MM.1S (cell line): ENCODE measurements around the gene MPDZ.

Experiments used
- DNase-seq: peaks from one replicate; pipeline ENCODE4 v3.0.0-alpha.2; 2015
- H2AFZ ChIP-seq: fragments of 300-600 bp; sonication (generic); 2 replicates; pipeline ENCODE4 v1.6.0; 2016; ENCODE audit warnings: antibody characterized with exemption, low read length
- H3F3A ChIP-seq: fragments of 300-600 bp; sonication (generic); 2 replicates; pipeline ENCODE4 v1.6.1; 2016; ENCODE audit warnings: mild to moderate bottlenecking, antibody characterized with exemption, low read length, moderate library complexity, mixed read lengths; ENCODE audit not compliant: insufficient read depth
- H3K27ac ChIP-seq: fragments of 300-600 bp; sonication (generic); 2 replicates; pipeline ENCODE4 v1.5.1; 2016; ENCODE audit warnings: mild to moderate bottlenecking, low read length
- H3K27me3 ChIP-seq: fragments of 300-600 bp; sonication (generic); replicated peaks from 2 replicates; pipeline ENCODE4 v1.6.0; 2016; ENCODE audit warnings: low read length; ENCODE audit not compliant: insufficient read depth
- H3K36me3 ChIP-seq: fragments of 300-600 bp; sonication (generic); replicated peaks from 2 replicates; pipeline ENCODE4 v1.6.1; 2016; ENCODE audit warnings: mild to moderate bottlenecking, low read length, mixed read lengths; ENCODE audit not compliant: insufficient read depth
- H3K4me1 ChIP-seq: fragments of 300-600 bp; sonication (generic); 2 replicates; pipeline ENCODE4 v1.6.1; 2016; ENCODE audit warnings: low read length, mixed read lengths
- H3K4me2 ChIP-seq: fragments of 300-600 bp; sonication (generic); 2 replicates; pipeline ENCODE4 v1.6.0; 2016; ENCODE audit warnings: low read depth, low read length
- H3K4me3 ChIP-seq: fragments of 300-600 bp; sonication (generic); 2 replicates; pipeline ENCODE4 v1.5.1; 2016; ENCODE audit warnings: low read length, mixed read lengths
- H3K79me2 ChIP-seq: fragments of 300-600 bp; sonication (generic); 2 replicates; pipeline ENCODE4 v1.6.1; 2016; ENCODE audit warnings: mixed run types, low read length, mixed read lengths
- H3K9ac ChIP-seq: fragments of 300-600 bp; sonication (generic); 2 replicates; pipeline ENCODE4 v1.6.1; 2016; ENCODE audit warnings: low read length, mixed read lengths
- H3K9me2 ChIP-seq: fragments of 300-600 bp; sonication (generic); replicated peaks from 2 replicates; pipeline ENCODE4 v1.6.1; 2016; ENCODE audit warnings: mild to moderate bottlenecking, low read length, mixed read lengths; ENCODE audit not compliant: insufficient read depth
- H3K9me3 ChIP-seq: fragments of 300-600 bp; sonication (generic); replicated peaks from 2 replicates; pipeline ENCODE4 v1.6.1; 2016; ENCODE audit warnings: mild to moderate bottlenecking, low read length, mixed read lengths; ENCODE audit not compliant: insufficient read depth
- H4K20me1 ChIP-seq: fragments of 300-600 bp; sonication (generic); 2 replicates; pipeline ENCODE4 v1.6.1; 2016; ENCODE audit warnings: mild to moderate bottlenecking, low read length, moderate library complexity, mixed read lengths; ENCODE audit not compliant: insufficient read depth
- CTCF ChIP-seq: fragments of 300-600 bp; sonication (generic); IDR thresholded peaks from 2 replicates; pipeline ENCODE4 v1.5.1; 2016; ENCODE audit warnings: antibody characterized with exemption, low read length, mixed read lengths
- EZH2 ChIP-seq: fragments of 300-600 bp; sonication (generic); optimal IDR thresholded peaks from 2 replicates; pipeline ENCODE3; 2017; ENCODE audit warnings: low read depth, mild to moderate bottlenecking, antibody characterized with exemption, low read length, mixed read lengths
- EZH2phosphoT487 ChIP-seq: fragments of 300-600 bp; sonication (generic); IDR thresholded peaks from 2 replicates; pipeline ENCODE4 v1.6.1; 2018; ENCODE audit warnings: antibody characterized with exemption, low read length

MPDZ gene

GRCh38 chr9:13145340-13145739, 134.2 kb downstream of the MPDZ start:
- Histone ChIP-seq H3K4me1 (no peaks in the 10 kb centered on the region), H3K9me2 (no peaks in the 10 kb centered on the region), H3K36me3 (no peaks in the 10 kb centered on the region), H3K27ac (no peak overlapping the region), H3K79me2 (no peaks in the 10 kb centered on the region), H3F3A (no peaks in the 10 kb centered on the region), H3K4me2 (no peak overlapping the region), H2AFZ (no peak overlapping the region), H4K20me1 (no peaks in the 10 kb centered on the region), H3K9me3 (no peaks in the 10 kb centered on the region), H3K27me3 (no peaks in the 10 kb centered on the region), H3K9ac (no peak overlapping the region), H3K4me3 (no peak overlapping the region)
- DNase-seq, result no peak
- TF ChIP-seq EZH2phosphoT487 (no peak), EZH2 (no peak), CTCF (no peak)

GRCh38 chr9:13144166-13144775, 135.2 kb downstream of the MPDZ start:
- no peaks in the 10 kb centered on the region for H3K9me2 ChIP-seq
- TF ChIP-seq EZH2phosphoT487, result no peak
- no peak for TF ChIP-seq EZH2
- TF ChIP-seq CTCF, result no peak
- no peak overlapping the region for H3K9ac ChIP-seq

GRCh38 chr9:13143281-13143680, 136.2 kb downstream of the MPDZ start:
- H3K9ac ChIP-seq, result no peak overlapping the region
- no peak overlapping the region for H3K4me3 ChIP-seq
- no peaks in the 10 kb centered on the region for H3K27me3 ChIP-seq
- H2AFZ ChIP-seq, result no peak overlapping the region
- no peak for DNase-seq
- no peaks in the 10 kb centered on the region for H3K36me3 ChIP-seq
- H3K79me2 ChIP-seq, result no peaks in the 10 kb centered on the region
- no peak overlapping the region for H3K27ac ChIP-seq
- TF ChIP-seq EZH2 (no peak), EZH2phosphoT487 (no peak), CTCF (no peak)
- H3K9me3 ChIP-seq, result no peaks in the 10 kb centered on the region
- no peaks in the 10 kb centered on the region for H4K20me1 ChIP-seq
- no peaks in the 10 kb centered on the region for H3K9me2 ChIP-seq
- H3K4me1 ChIP-seq, result no peaks in the 10 kb centered on the region
- H3K4me2 ChIP-seq, result no peak overlapping the region
- H3F3A ChIP-seq, result no peaks in the 10 kb centered on the region

More at GRCh38 chr9:13144166-13144775, 135.2 kb downstream of the MPDZ start:
- Histone ChIP-seq H3K4me1 (no peaks in the 10 kb centered on the region), H3K36me3 (no peaks in the 10 kb centered on the region), H4K20me1 (no peaks in the 10 kb centered on the region), H2AFZ (no peak overlapping the region), H3K79me2 (no peaks in the 10 kb centered on the region), H3K4me2 (no peak overlapping the region), H3K9me3 (no peaks in the 10 kb centered on the region), H3K27me3 (no peaks in the 10 kb centered on the region), H3F3A (no peaks in the 10 kb centered on the region), H3K27ac (no peak overlapping the region), H3K4me3 (no peak overlapping the region)
- no peak for DNase-seq
